IMR-90 (cell line): Measurements from ENCODE around the gene TF.

Experiments
- BHLHE40 ChIP-seq: fragments of 150-350 bp; IDR thresholded peaks from 2 replicates; pipeline ENCODE4 v1.6.1; 2016; ENCODE audit warnings: mild to moderate bottlenecking, low read depth, low read length
- CEBPB ChIP-seq: IDR thresholded peaks from 2 replicates; pipeline ENCODE4 v1.6.1; 2012; ENCODE audit warnings: low read depth, low read length, improper control_type of control experiment
- CHD1 ChIP-seq: IDR thresholded peaks from 2 replicates; pipeline ENCODE4 v1.6.1; 2012; ENCODE audit warnings: low read depth, low read length, improper control_type of control experiment
- CTCF ChIP-seq: conservative IDR thresholded peaks from 2 replicates; pipeline ENCODE4 v1.5.1; 2012; ENCODE audit warnings: mild to moderate bottlenecking, low read depth, low read length, improper control_type of control experiment
- MAFK ChIP-seq: IDR thresholded peaks from 2 replicates; pipeline ENCODE4 v1.6.1; 2012; ENCODE audit warnings: low read depth, low read length, improper control_type of control experiment
- MAZ ChIP-seq: IDR thresholded peaks from 2 replicates; pipeline ENCODE4 v1.6.1; 2012; ENCODE audit warnings: low read depth, mild to moderate bottlenecking, low read length, improper control_type of control experiment, moderate library complexity, borderline replicate concordance
- MXI1 ChIP-seq: IDR thresholded peaks from 2 replicates; pipeline ENCODE4 v1.6.1; 2012; ENCODE audit warnings: low read depth, mild to moderate bottlenecking, low read length, moderate library complexity, borderline replicate concordance
- POLR2A ChIP-seq: IDR thresholded peaks from 2 replicates; pipeline ENCODE4 v1.6.1; 2012; ENCODE audit warnings: mild to moderate bottlenecking, low read depth, low read length
- RAD21 ChIP-seq: IDR thresholded peaks from 2 replicates; pipeline ENCODE4 v1.6.1; 2012; ENCODE audit warnings: low read length, improper control_type of control experiment
- SMC3 ChIP-seq: fragments of 150-350 bp; IDR thresholded peaks from 2 replicates; pipeline ENCODE4 v1.6.1; 2016; ENCODE audit warnings: low read depth, mild to moderate bottlenecking, antibody characterized with exemption, low read length, moderate library complexity
- USF2 ChIP-seq: fragments of 150-350 bp; IDR thresholded peaks from 2 replicates; pipeline ENCODE4 v1.6.1; 2017; ENCODE audit warnings: mild to moderate bottlenecking, antibody characterized with exemption, low read length, low read depth

DNA sequence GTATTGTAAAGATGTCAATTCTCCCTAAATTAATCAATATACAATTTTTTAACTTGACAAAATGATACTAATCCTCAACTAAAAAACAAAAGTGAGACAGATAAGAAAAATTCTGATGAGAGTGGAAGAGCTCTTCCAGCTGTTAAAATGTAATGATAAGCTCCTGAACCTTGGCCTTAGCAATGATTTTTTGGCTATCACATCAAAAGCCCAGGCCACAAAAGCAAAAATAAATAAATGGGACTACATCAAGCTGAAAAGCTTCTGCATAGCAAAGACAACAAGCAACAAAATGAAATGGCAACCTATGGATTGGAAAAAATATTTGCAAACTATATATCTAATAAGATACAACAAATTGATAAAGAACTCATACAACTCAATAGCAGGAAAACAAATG is 35.4 kb downstream of the TF start:
- TF ChIP-seq CEBPB (no peak), CTCF (no peak), BHLHE40 (no peak), POLR2A (no peak), USF2 (no peak), MXI1 (no peak), MAZ (no peak), MAFK (no peak), RAD21 (no peak), CHD1 (no peak), SMC3 (no peak)
